Esophagus squamous epithelium (tissue), 5 donors: Measurements from ENCODE around the gene PPP1R7. TPM values are rescaled to one million over a fixed set of nuclear protein-coding genes. Genes with fewer than 3 reads are reported as not detected.

Experiments
- DNase-seq: peaks from one replicate; lab custom pipeline; 2025; lab: John Stamatoyannopoulos, UW
- H3K27ac ChIP-seq, 4 donors: fragments of 200-600 bp; sonication (generic); one replicate each; pipeline ENCODE4 v1.5.1; 2016 to 2019; ENCODE audit warnings: mild to moderate bottlenecking in 1 of 4
- H3K27me3 ChIP-seq, 4 donors: fragments of 200-600 bp; sonication (generic); 1 replicate in 3 of 4; 2 replicates in 1 of 4; pipeline versions ENCODE4 v1.5.1 to v1.6.0; 2017 to 2021; ENCODE audit warnings: antibody characterized with exemption in 1 of 4
- H3K36me3 ChIP-seq, 3 donors: fragments of 200-600 bp; sonication (generic); one replicate each; pipeline ENCODE4 v1.5.1; 2016 to 2019
- H3K4me1 ChIP-seq, 3 donors: fragments of 200-600 bp; sonication (generic); one replicate each; pipeline ENCODE4 v1.5.1; 2017 to 2019
- H3K4me3 ChIP-seq, 4 donors: fragments of 200-600 bp; sonication (generic); 1 replicate in 3 of 4; 2 replicates in 1 of 4; pipeline ENCODE4 v1.5.1; 2016 to 2019; ENCODE audit warnings: mild to moderate bottlenecking in 2 of 4, moderate library complexity in 1 of 4
- H3K9me3 ChIP-seq, 3 donors: fragments of 200-600 bp; sonication (generic); one replicate each; pipeline ENCODE4 v1.5.1; 2016 to 2019
- CTCF ChIP-seq, 6 experiments: fragments of 450-650 bp in 4 of 6; fragments of 200-600 bp in 2 of 6; sonication (generic) in 2 of 6; IDR thresholded peaks; one replicate each; pipeline ENCODE4 v1.5.1; 2016 to 2019; ENCODE audit warnings: antibody characterized with exemption in 6 of 6, mild to moderate bottlenecking in 4 of 6, moderate library complexity in 4 of 6
- POLR2A ChIP-seq, 4 donors: fragments of 450-650 bp; IDR thresholded peaks; one replicate each; pipeline ENCODE4 v1.6.1; 2017; ENCODE audit warnings: antibody characterized with exemption in 4 of 4, mild to moderate bottlenecking in 4 of 4, moderate library complexity in 3 of 4
- WGBS, 2 donors: methylation state at CpG; one replicate each; pipeline ENCODE4 v1.1.5; 2018; 5-methylcytosine and 5-hydroxymethylcytosine counted together
- intact Hi-C: fragments of 100-400 bp; cut with DNase I; formaldehyde crosslinking; loops from one replicate; pipeline ENCODE4 v1.15.0; 2022
- total RNA-seq, 4 donors: library from RNA; depleted of rRNA; stranded (reverse); fragments of >200 nt; gene quantifications; one replicate each; pipeline ENCODE4 v1.1.0, GENCODE V29; 2016
- donor health status: DM: yes; HTN: yes; CAD: no.

PPP1R7 gene
- total RNA-seq, 4 donors from 2014 or later, result 53.5 to 108 (median 63.3) TPM

- 90 to 100% methylated on average over 3 of the region's 3 CpGs for WGBS, 2 donors
- peaks cover 0 to 7% (median 0%) of the 10 kb centered on the region in 3 donors for H3K36me3 ChIP-seq
- intact Hi-C loops, result no loop called here
- DNase-seq, result no peak
- no peaks in the 10 kb centered on the region for H3K9me3 ChIP-seq
- no peak overlapping the region for H3K4me3 ChIP-seq
- H3K27ac ChIP-seq, result no peak overlapping the region
- TF ChIP-seq CTCF (IDR thresholded peaks at IDR 0.05) (no peak), POLR2A (IDR thresholded peaks at IDR 0.05) (no peak)
- no peaks in the 10 kb centered on the region for H3K27me3 ChIP-seq
- peaks cover 20 to 36% (median 20%) of the 10 kb centered on the region in 3 donors for H3K4me1 ChIP-seq
Measured at GRCh38 chr2:241147336-241147735, 2.9 kb upstream of the PPP1R7 start.

GRCh38 chr2:241148239-241148638 lies 2.0 kb upstream of the PPP1R7 start:
- Histone ChIP-seq H3K36me3 (peaks cover 0 to 9% (median 0%) of the 10 kb centered on the region in 3 donors), H3K4me1 (peaks cover 20 to 36% (median 20%) of the 10 kb centered on the region in 3 donors), H3K27ac (no peak overlapping the region), H3K4me3 (peak overlapping the region in 3 of 4 donors; percentile 80 to 100 (median 96)), H3K9me3 (no peaks in the 10 kb centered on the region), H3K27me3 (no peaks in the 10 kb centered on the region)
- 75 to 83% methylated on average over 4 of the region's 4 CpGs for WGBS, 2 donors
- intact Hi-C loops, result no loop called here
- TF ChIP-seq POLR2A (IDR thresholded peaks at IDR 0.05), result no peak
- TF ChIP-seq CTCF (IDR thresholded peaks at IDR 0.05), result no peak
- no peak for DNase-seq

GRCh38 chr2:241148891-241149674 lies 1.2 kb upstream of the PPP1R7 start, which contains the start of gene PASK:
Gene PASK (minus strand): TSS chr2:241149472. CDS start chr2:241143032, 6,440 bp downstream.
- DNase-seq, result peak; percentile 69
- Histone ChIP-seq H3K4me3 (peak within 1 kb of the TSS; percentile 80 to 100 (median 98)), H3K9me3 (no peaks in the 10 kb centered on the region), H3K36me3 (peaks cover 0 to 17% (median 0%) of the 10 kb centered on the region in 3 donors), H3K27me3 (no peaks in the 10 kb centered on the region), H3K4me1 (peaks cover 20 to 36% (median 20%) of the 10 kb centered on the region in 3 donors), H3K27ac (peak within 1 kb of the TSS; percentile 87 to 95 (median 92))
- intact Hi-C loops, result no loop called here
- no peak for TF ChIP-seq CTCF (IDR thresholded peaks at IDR 0.05)
- no peak for TF ChIP-seq POLR2A (IDR thresholded peaks at IDR 0.05)
- 1 to 3% methylated on average over 12 to 13 of the region's 88 CpGs for WGBS, 2 donors

- H3K4me3 ChIP-seq, result peak overlapping the region; percentile 80 to 100 (median 98)
- H3K4me1 ChIP-seq, result peaks cover 20 to 36% (median 20%) of the 10 kb centered on the region in 3 donors
- peaks cover 0 to 20% (median 0%) of the 10 kb centered on the region in 3 donors for H3K36me3 ChIP-seq
- H3K9me3 ChIP-seq, result no peaks in the 10 kb centered on the region
- intact Hi-C loops, result no loop called here
- no peak for DNase-seq
- no peaks in the 10 kb centered on the region for H3K27me3 ChIP-seq
- peak overlapping the region; percentile 87 to 95 (median 92) for H3K27ac ChIP-seq
- no CpG with 5 or more reads among the region's 23 CpGs for WGBS, 2 donors
- TF ChIP-seq CTCF (IDR thresholded peaks at IDR 0.05) (no peak), POLR2A (IDR thresholded peaks at IDR 0.05) (no peak)
Measured at GRCh38 chr2:241149675-241149924, 667 bp upstream of the PPP1R7 start.
